SJCRH30 (cell line): ENCODE data around the gene PLA2G4D. TPM values are rescaled to one million over a fixed set of nuclear protein-coding genes. Genes with fewer than 3 reads are reported as not detected.

ENCODE experiments used
- DNase-seq, 2 experiments: peaks; one replicate each; pipeline ENCODE4 v3.0.0-alpha.2; 2015 to 2020
- H3K27ac ChIP-seq: fragments of 250-450 bp; sonication (Bioruptor Pico); 2 replicates; pipeline ENCODE4 v1.5.1; 2020; ENCODE audit warnings: mild to moderate bottlenecking, moderate library complexity
- H3K27me3 ChIP-seq: fragments of 250-450 bp; sonication (Bioruptor Pico); 2 replicates; pipeline ENCODE4 v1.5.1; 2020; ENCODE audit warnings: mild to moderate bottlenecking, moderate library complexity
- H3K36me3 ChIP-seq: fragments of 250-450 bp; sonication (Bioruptor Pico); 2 replicates; pipeline ENCODE4 v1.5.1; 2020; ENCODE audit warnings: mild to moderate bottlenecking, moderate library complexity
- H3K4me1 ChIP-seq: fragments of 250-450 bp; sonication (Bioruptor Pico); 2 replicates; pipeline ENCODE4 v1.5.1; 2020; ENCODE audit warnings: mild to moderate bottlenecking, moderate library complexity
- H3K4me3 ChIP-seq: fragments of 250-450 bp; sonication (Bioruptor Pico); 2 replicates; pipeline ENCODE4 v1.5.1; 2020; ENCODE audit warnings: mild to moderate bottlenecking, moderate library complexity
- H3K9me3 ChIP-seq: fragments of 250-450 bp; sonication (Bioruptor Pico); replicated peaks from 2 replicates; pipeline ENCODE4 v1.5.1; 2020; ENCODE audit warnings: mild to moderate bottlenecking, moderate library complexity
- total RNA-seq: library from RNA; depleted of rRNA; stranded (reverse); fragments of >200 nt; shearing (Covaris generic); gene quantifications from 2 replicates; pipeline ENCODE4 v1.2.3, GENCODE V29; 2014

The PLA2G4D gene
- total RNA-seq, 1 experiment from 2014 or later, result not detected

- peaks cover 9% of the 10 kb centered on the region for H3K4me1 ChIP-seq
- no peaks in the 10 kb centered on the region for H3K9me3 ChIP-seq
- no peak overlapping the region for H3K4me3 ChIP-seq
- H3K27ac ChIP-seq, result no peak overlapping the region
- no peak for DNase-seq
- no peaks in the 10 kb centered on the region for H3K27me3 ChIP-seq
- no peaks in the 10 kb centered on the region for H3K36me3 ChIP-seq
These were observed 14.9 kb downstream of the PLA2G4D start for GRCh38 chr15:42079401-42079908.

- no peaks in the 10 kb centered on the region for H3K9me3 ChIP-seq
- peaks cover 5% of the 10 kb centered on the region; the same call in 1 of the 2 replicates for H3K4me1 ChIP-seq
- no peak for DNase-seq
- no peak overlapping the region for H3K4me3 ChIP-seq
- H3K27me3 ChIP-seq, result no peaks in the 10 kb centered on the region
- no peaks in the 10 kb centered on the region for H3K36me3 ChIP-seq
- no peak overlapping the region for H3K27ac ChIP-seq
These were observed 15.5 kb downstream of the PLA2G4D start for GRCh38 chr15:42078903-42079302.

- Histone ChIP-seq H3K27me3 (no peaks in the 10 kb centered on the region), H3K4me3 (no peak overlapping the region), H3K9me3 (no peaks in the 10 kb centered on the region), H3K36me3 (no peaks in the 10 kb centered on the region), H3K4me1 (peaks cover 5% of the 10 kb centered on the region; the same call in 1 of the 2 replicates), H3K27ac (no peak overlapping the region)
- no peak for DNase-seq
These were observed 16.7 kb downstream of the PLA2G4D start for GRCh38 chr15:42077689-42078088.

GRCh38 chr15:42073418-42073817, 20.9 kb downstream of the PLA2G4D start:
- Histone ChIP-seq H3K4me3 (no peak overlapping the region), H3K9me3 (no peaks in the 10 kb centered on the region), H3K4me1 (no peaks in the 10 kb centered on the region), H3K27ac (no peak overlapping the region), H3K36me3 (no peaks in the 10 kb centered on the region), H3K27me3 (no peaks in the 10 kb centered on the region)
- no peak for DNase-seq

GRCh38 chr15:42072141-42072685, 22.1 kb downstream of the PLA2G4D start:
- Histone ChIP-seq H3K27me3 (no peaks in the 10 kb centered on the region), H3K4me3 (no peak overlapping the region), H3K27ac (no peak overlapping the region), H3K9me3 (no peaks in the 10 kb centered on the region), H3K36me3 (no peaks in the 10 kb centered on the region), H3K4me1 (no peaks in the 10 kb centered on the region)
- DNase-seq, result no peak

- H3K4me3 ChIP-seq, result no peak overlapping the region
- H3K36me3 ChIP-seq, result no peaks in the 10 kb centered on the region
- DNase-seq, result no peak
- no peaks in the 10 kb centered on the region for H3K27me3 ChIP-seq
- H3K27ac ChIP-seq, result no peak overlapping the region
- no peaks in the 10 kb centered on the region for H3K9me3 ChIP-seq
- no peaks in the 10 kb centered on the region for H3K4me1 ChIP-seq
These were observed 22.6 kb downstream of the PLA2G4D start for GRCh38 chr15:42071717-42072116.

- no peak for DNase-seq
- peaks cover 4% of the 10 kb centered on the region for H3K4me1 ChIP-seq
- H3K36me3 ChIP-seq, result no peaks in the 10 kb centered on the region
- H3K9me3 ChIP-seq, result no peaks in the 10 kb centered on the region
- no peaks in the 10 kb centered on the region for H3K27me3 ChIP-seq
- no peak overlapping the region for H3K27ac ChIP-seq
- no peak overlapping the region for H3K4me3 ChIP-seq
These were observed 23.4 kb downstream of the PLA2G4D start for GRCh38 chr15:42070976-42071350.

- no peak for DNase-seq
- H3K36me3 ChIP-seq, result no peaks in the 10 kb centered on the region
- H3K9me3 ChIP-seq, result no peaks in the 10 kb centered on the region
- H3K4me3 ChIP-seq, result no peak overlapping the region
- H3K27me3 ChIP-seq, result no peaks in the 10 kb centered on the region
- no peak overlapping the region for H3K27ac ChIP-seq
- peaks cover 10% of the 10 kb centered on the region for H3K4me1 ChIP-seq
These were observed 23.9 kb downstream of the PLA2G4D start for GRCh38 chr15:42070279-42070975.

- Histone ChIP-seq H3K27me3 (no peaks in the 10 kb centered on the region), H3K27ac (no peak overlapping the region), H3K4me1 (peaks cover 12% of the 10 kb centered on the region), H3K9me3 (no peaks in the 10 kb centered on the region), H3K4me3 (no peak overlapping the region), H3K36me3 (no peaks in the 10 kb centered on the region)
- no peak for DNase-seq
These were observed 24.7 kb downstream of the PLA2G4D start for GRCh38 chr15:42069496-42070278.

- H3K4me3 ChIP-seq, result no peak overlapping the region
- no peak for DNase-seq
- no peaks in the 10 kb centered on the region for H3K27me3 ChIP-seq
- no peaks in the 10 kb centered on the region for H3K36me3 ChIP-seq
- H3K9me3 ChIP-seq, result no peaks in the 10 kb centered on the region
- H3K27ac ChIP-seq, result no peak overlapping the region
- H3K4me1 ChIP-seq, result peaks cover 19% of the 10 kb centered on the region
These were observed 25.3 kb downstream of the PLA2G4D start for GRCh38 chr15:42069025-42069424.

- Histone ChIP-seq H3K4me3 (no peak overlapping the region), H3K27ac (no peak overlapping the region), H3K27me3 (no peaks in the 10 kb centered on the region), H3K4me1 (peaks cover 19% of the 10 kb centered on the region), H3K36me3 (no peaks in the 10 kb centered on the region), H3K9me3 (no peaks in the 10 kb centered on the region)
- DNase-seq, result no peak
These were observed 25.8 kb downstream of the PLA2G4D start for GRCh38 chr15:42068601-42069000.

- no peaks in the 10 kb centered on the region for H3K9me3 ChIP-seq
- H3K4me3 ChIP-seq, result no peak overlapping the region
- H3K27ac ChIP-seq, result no peak overlapping the region
- H3K27me3 ChIP-seq, result no peaks in the 10 kb centered on the region
- H3K4me1 ChIP-seq, result peaks cover 19% of the 10 kb centered on the region
- no peaks in the 10 kb centered on the region for H3K36me3 ChIP-seq
- no peak for DNase-seq
These were observed 27.5 kb downstream of the PLA2G4D start for GRCh38 chr15:42066764-42067415.

- DNase-seq, result no peak
- peaks cover 19% of the 10 kb centered on the region for H3K4me1 ChIP-seq
- no peaks in the 10 kb centered on the region for H3K9me3 ChIP-seq
- no peaks in the 10 kb centered on the region for H3K27me3 ChIP-seq
- H3K36me3 ChIP-seq, result no peaks in the 10 kb centered on the region
- peak overlapping the region; percentile 9; the same call in 1 of the 2 replicates for H3K27ac ChIP-seq
- no peak overlapping the region for H3K4me3 ChIP-seq
These were observed 28.9 kb downstream of the PLA2G4D start for GRCh38 chr15:42065468-42065867.

GRCh38 chr15:42065033-42065432, 29.3 kb downstream of the PLA2G4D start:
- Histone ChIP-seq H3K27me3 (no peaks in the 10 kb centered on the region), H3K4me3 (peak overlapping the region; percentile 2; the same call in 1 of the 2 replicates), H3K36me3 (no peaks in the 10 kb centered on the region), H3K9me3 (no peaks in the 10 kb centered on the region), H3K4me1 (peaks cover 19% of the 10 kb centered on the region), H3K27ac (peak overlapping the region; percentile 9; the same call in 1 of the 2 replicates)
- DNase-seq, result peak; percentile 95 to 96

GRCh38 chr15:42064271-42064670, 30.1 kb downstream of the PLA2G4D start:
- Histone ChIP-seq H3K27me3 (no peaks in the 10 kb centered on the region), H3K4me3 (no peak overlapping the region), H3K36me3 (no peaks in the 10 kb centered on the region), H3K27ac (no peak overlapping the region; the same call in 1 of the 2 replicates), H3K4me1 (peaks cover 19% of the 10 kb centered on the region), H3K9me3 (no peaks in the 10 kb centered on the region; the same call in 1 of the 2 replicates)
- DNase-seq, result no peak
